ENCODE data around the gene SCFD2. TPM values are rescaled to one million over a fixed set of nuclear protein-coding genes. Genes with fewer than 3 reads are reported as not detected.

The SCFD2 gene
- total RNA-seq, 1 experiment from 2014 or later = 12.4 TPM

DNA sequence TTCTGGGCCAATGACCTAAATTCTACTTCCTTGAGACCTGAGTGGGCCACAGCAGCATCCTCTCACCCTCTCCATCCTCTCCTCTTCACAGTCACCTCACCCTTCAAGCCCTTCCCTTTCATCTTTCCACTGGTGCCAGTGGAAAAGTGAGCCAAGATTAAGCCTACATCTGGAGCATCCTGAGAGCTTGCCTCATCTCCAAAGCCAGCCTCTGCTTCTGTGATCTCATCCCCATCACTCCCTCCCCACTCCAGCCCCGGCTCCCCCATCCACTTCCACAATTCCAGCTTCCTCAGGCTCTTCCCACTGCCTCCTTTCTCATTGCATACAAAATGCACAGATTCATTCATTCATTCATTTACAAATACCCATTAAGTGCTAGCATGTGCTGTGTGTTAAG lies 513.8 kb downstream of the SCFD2 start:
- ATAC-seq (no peak), DNase-seq (ENCODE audit: low spot score) (no peak)
- Mint-ChIP-seq H3K4me3 (no peak overlapping the region), H3K9me3 (peaks cover 5% of the 10 kb centered on the region), H3K27ac (no peak overlapping the region), H3K36me3 (peaks cover 4% of the 10 kb centered on the region), H3K4me1 (peaks cover 34% of the 10 kb centered on the region), H3K27me3 (ENCODE audit: low read depth) (peaks cover 3% of the 10 kb centered on the region; the same call in 1 of the 2 replicates)
- ChIA-PET POLR2A (interaction anchor here (0.8 kb wide), 1 partner anchor 15 kb away, joined by 4 read pairs; no protein-coding TSS in a partner anchor), CTCF (interaction anchor here (0.6 to 1.3 kb wide), 2 partner anchors 17 to 127 kb away, joined by 3 read pairs; no protein-coding TSS in a partner anchor)
- TF ChIP-seq RORB (CRISPR knock-in tag; IDR thresholded peaks at IDR 0.05) (no peak), SOX15 (CRISPR knock-in tag; IDR thresholded peaks at IDR 0.05) (no peak), USF2 (CRISPR knock-in tag; IDR thresholded peaks at IDR 0.05) (no peak), OVOL2 (CRISPR knock-in tag; IDR thresholded peaks at IDR 0.05; ENCODE audit: borderline replicate concordance) (no peak), MXD4 (CRISPR knock-in tag; IDR thresholded peaks at IDR 0.05; ENCODE audit: borderline replicate concordance) (no peak), GTF2I (CRISPR knock-in tag; conservative IDR thresholded peaks at IDR 0.05) (no peak), SMAD4 (CRISPR knock-in tag; IDR thresholded peaks at IDR 0.05) (no peak), CREB1 (CRISPR knock-in tag; IDR thresholded peaks at IDR 0.05) (no peak), TEAD1 (CRISPR knock-in tag; IDR thresholded peaks at IDR 0.05) (no peak), FOXK1 (CRISPR knock-in tag; IDR thresholded peaks at IDR 0.05) (no peak), ZNF416 (CRISPR knock-in tag; IDR thresholded peaks at IDR 0.05) (no peak)
- TF ChIP-seq, protein P1, sequence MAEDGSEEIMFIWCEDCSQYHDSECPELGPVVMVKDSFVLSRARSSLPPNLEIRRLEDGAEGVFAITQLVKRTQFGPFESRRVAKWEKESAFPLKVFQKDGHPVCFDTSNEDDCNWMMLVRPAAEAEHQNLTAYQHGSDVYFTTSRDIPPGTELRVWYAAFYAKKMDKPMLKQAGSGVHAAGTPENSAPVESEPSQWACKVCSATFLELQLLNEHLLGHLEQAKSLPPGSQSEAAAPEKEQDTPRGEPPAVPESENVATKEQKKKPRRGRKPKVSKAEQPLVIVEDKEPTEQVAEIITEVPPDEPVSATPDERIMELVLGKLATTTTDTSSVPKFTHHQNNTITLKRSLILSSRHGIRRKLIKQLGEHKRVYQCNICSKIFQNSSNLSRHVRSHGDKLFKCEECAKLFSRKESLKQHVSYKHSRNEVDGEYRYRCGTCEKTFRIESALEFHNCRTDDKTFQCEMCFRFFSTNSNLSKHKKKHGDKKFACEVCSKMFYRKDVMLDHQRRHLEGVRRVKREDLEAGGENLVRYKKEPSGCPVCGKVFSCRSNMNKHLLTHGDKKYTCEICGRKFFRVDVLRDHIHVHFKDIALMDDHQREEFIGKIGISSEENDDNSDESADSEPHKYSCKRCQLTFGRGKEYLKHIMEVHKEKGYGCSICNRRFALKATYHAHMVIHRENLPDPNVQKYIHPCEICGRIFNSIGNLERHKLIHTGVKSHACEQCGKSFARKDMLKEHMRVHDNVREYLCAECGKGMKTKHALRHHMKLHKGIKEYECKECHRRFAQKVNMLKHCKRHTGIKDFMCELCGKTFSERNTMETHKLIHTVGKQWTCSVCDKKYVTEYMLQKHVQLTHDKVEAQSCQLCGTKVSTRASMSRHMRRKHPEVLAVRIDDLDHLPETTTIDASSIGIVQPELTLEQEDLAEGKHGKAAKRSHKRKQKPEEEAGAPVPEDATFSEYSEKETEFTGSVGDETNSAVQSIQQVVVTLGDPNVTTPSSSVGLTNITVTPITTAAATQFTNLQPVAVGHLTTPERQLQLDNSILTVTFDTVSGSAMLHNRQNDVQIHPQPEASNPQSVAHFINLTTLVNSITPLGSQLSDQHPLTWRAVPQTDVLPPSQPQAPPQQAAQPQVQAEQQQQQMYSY (CRISPR knock-in tag; IDR thresholded peaks at IDR 0.05) = no peak
- TF ChIP-seq, protein P2, sequence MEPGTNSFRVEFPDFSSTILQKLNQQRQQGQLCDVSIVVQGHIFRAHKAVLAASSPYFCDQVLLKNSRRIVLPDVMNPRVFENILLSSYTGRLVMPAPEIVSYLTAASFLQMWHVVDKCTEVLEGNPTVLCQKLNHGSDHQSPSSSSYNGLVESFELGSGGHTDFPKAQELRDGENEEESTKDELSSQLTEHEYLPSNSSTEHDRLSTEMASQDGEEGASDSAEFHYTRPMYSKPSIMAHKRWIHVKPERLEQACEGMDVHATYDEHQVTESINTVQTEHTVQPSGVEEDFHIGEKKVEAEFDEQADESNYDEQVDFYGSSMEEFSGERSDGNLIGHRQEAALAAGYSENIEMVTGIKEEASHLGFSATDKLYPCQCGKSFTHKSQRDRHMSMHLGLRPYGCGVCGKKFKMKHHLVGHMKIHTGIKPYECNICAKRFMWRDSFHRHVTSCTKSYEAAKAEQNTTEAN (CRISPR knock-in tag; IDR thresholded peaks at IDR 0.05) = no peak
- TF ChIP-seq, protein P3, sequence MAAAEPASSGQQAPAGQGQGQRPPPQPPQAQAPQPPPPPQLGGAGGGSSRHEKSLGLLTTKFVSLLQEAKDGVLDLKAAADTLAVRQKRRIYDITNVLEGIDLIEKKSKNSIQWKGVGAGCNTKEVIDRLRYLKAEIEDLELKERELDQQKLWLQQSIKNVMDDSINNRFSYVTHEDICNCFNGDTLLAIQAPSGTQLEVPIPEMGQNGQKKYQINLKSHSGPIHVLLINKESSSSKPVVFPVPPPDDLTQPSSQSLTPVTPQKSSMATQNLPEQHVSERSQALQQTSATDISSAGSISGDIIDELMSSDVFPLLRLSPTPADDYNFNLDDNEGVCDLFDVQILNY (CRISPR knock-in tag; IDR thresholded peaks at IDR 0.05) = no peak
- TF ChIP-seq, protein P4, sequence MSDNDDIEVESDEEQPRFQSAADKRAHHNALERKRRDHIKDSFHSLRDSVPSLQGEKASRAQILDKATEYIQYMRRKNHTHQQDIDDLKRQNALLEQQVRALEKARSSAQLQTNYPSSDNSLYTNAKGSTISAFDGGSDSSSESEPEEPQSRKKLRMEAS (CRISPR knock-in tag; IDR thresholded peaks at IDR 0.05) = no peak

DNA sequence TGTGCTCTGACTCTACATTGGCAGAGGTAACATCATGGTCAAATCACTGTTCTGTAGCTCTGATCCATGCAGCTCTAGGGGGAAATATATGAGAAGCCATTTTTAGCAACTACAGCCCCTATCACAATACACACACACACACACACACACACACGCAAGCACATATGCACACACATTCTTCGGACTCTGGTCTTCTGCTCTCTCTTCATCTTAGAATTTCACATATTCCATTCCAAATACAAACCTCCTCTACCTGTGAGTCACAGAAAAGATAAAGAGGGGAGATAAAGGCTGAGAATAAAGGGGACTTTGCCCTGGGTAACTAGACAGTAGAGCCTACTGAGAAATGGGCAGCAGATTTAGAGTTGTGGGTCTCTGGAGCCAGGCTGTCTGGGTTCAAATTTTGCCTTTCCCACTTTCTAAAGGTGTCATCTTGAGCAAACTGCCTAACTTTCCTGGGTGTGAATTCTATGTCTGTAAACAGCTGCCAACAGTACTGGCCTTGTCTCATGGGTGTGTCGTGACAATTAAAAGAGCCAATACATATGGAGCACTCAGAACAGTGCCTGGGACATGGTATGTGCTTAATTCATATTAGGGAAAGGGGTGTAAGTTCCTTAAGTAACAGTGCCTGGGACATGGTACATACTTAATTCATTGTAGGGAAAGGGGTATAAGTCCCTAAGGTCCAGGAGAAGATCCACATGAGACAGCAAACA lies 515.3 kb downstream of the SCFD2 start:
- Mint-ChIP-seq H3K27ac (no peak overlapping the region), H3K4me3 (no peak overlapping the region), H3K36me3 (no peaks in the 10 kb centered on the region), H3K4me1 (peaks cover 32% of the 10 kb centered on the region), H3K9me3 (no peaks in the 10 kb centered on the region), H3K27me3 (ENCODE audit: low read depth) (peaks cover 3% of the 10 kb centered on the region; the same call in 1 of the 2 replicates)
- ChIA-PET POLR2A (no interaction called here), CTCF (no interaction called here)
- no peak for ATAC-seq
- no peak for DNase-seq (ENCODE audit: low spot score)
- TF ChIP-seq SP1 (CRISPR knock-in tag; conservative IDR thresholded peaks at IDR 0.05) = no peak

Data from WTC11 (cell line).